Globus pallidus (tissue), 1 donor: ENCODE results near the gene ZNF397.

Experiments
- DNase-seq: peaks from one replicate; pipeline ENCODE4 v3.0.0-alpha.2; 2015; ENCODE audit warnings: low spot score

The ZNF397 gene

GRCh38 chr18:35296060-35296459 lies 55.2 kb downstream of the ZNF397 start:
- DNase-seq: no peak

- DNase-seq: no peak
Measured at GRCh38 chr18:35303610-35304009, 62.8 kb downstream of the ZNF397 start.

GRCh38 chr18:35306588-35307250 lies 65.9 kb downstream of the ZNF397 start:
- no peak for DNase-seq
